Effector memory CD8-positive, alpha-beta T cell (primary cell): ENCODE results near the gene ZNF622.

ENCODE experiments used
- ATAC-seq: fragments of 150-1000 bp; cut with Tn5 transposase; replicated peaks from 2 replicates; pipeline ENCODE4 v1.10.0; 2021; ENCODE audit warnings: mild to moderate bottlenecking, moderate library complexity
- DNase-seq, 3 experiments: peaks; one replicate each; pipeline ENCODE4 v3.0.0; 2021
- H3K27ac Mint-ChIP-seq, 2 donors: one replicate each; pipeline ENCODE4 v1.8.0; 2022; ENCODE audit warnings: mild to moderate bottlenecking in 2 of 2, mixed read lengths in 2 of 2, moderate library complexity in 2 of 2
- H3K27me3 Mint-ChIP-seq, 2 donors: one replicate each; pipeline ENCODE4 v1.8.0; 2022; ENCODE audit warnings: mixed read lengths in 2 of 2
- H3K36me3 Mint-ChIP-seq: one replicate; pipeline ENCODE4 v1.8.0; 2022; ENCODE audit warnings: mild to moderate bottlenecking, moderate library complexity, mixed read lengths; ENCODE audit not compliant: insufficient read depth
- H3K4me1 Mint-ChIP-seq, 2 donors: one replicate each; pipeline ENCODE4 v1.8.0; 2022; ENCODE audit warnings: low read depth in 2 of 2, mixed read lengths in 2 of 2
- H3K4me3 Mint-ChIP-seq, 2 donors: one replicate each; pipeline ENCODE4 v1.8.0; 2022; ENCODE audit warnings: mild to moderate bottlenecking in 2 of 2, mixed read lengths in 2 of 2, moderate library complexity in 2 of 2
- H3K9me3 Mint-ChIP-seq, 2 donors: one replicate each; pipeline ENCODE4 v1.8.0; 2022; ENCODE audit warnings: mixed read lengths in 2 of 2

Gene ZNF622

DNA sequence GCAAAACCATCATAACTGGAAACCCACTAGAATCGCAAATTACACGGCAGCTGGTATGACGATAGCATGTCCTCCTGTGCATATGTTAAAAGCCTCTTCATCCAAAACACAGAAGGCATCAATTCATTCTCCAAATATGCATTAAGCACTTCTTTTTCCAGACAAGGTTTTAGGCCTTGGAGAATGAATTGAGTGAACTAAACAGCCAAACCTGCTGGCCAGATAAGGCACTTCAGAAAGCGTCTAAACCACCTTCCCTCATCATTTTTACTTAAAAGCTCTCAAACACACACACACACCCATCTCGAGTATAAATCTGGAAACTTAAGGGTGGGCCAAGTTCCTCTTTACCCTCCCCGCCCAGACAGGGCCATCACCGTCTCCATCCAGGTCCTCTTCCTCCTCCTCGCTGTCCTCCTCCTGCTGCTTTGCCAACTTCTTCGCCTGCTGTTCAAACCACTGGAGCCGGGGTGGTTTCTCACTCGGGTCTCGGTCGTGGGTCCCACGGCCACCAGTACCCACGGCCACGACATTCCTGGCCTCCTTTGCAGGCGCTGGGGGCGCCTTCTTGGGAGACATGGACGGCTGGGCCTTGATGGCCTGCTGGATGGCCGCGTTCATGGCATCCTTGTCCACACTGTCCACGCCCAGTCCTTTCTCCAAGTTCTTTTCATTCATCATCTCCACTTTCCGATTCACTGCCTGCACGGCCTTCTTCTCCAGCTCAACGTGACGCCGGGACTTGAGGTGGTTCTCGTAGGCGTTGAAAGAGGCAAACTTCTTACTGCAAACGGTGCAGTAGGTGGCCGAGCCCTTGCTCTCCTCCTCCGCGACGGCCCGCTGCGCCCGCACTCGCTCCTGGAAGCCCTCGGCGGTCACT lies 696 bp downstream of the ZNF622 start:
- peak overlapping the region; percentile 96 to 99 for H3K4me3 Mint-ChIP-seq
- peak overlapping the region; percentile 97 for H3K27ac Mint-ChIP-seq
- DNase-seq: peak in 1 of 3 experiments; percentile 3
- no peaks in the 10 kb centered on the region for H3K9me3 Mint-ChIP-seq
- H3K4me1 Mint-ChIP-seq: peaks cover 61 to 81% of the 10 kb centered on the region in 2 donors
- H3K36me3 Mint-ChIP-seq: peaks cover 59% of the 10 kb centered on the region
- ATAC-seq: no peak
- no peaks in the 10 kb centered on the region for H3K27me3 Mint-ChIP-seq

DNA sequence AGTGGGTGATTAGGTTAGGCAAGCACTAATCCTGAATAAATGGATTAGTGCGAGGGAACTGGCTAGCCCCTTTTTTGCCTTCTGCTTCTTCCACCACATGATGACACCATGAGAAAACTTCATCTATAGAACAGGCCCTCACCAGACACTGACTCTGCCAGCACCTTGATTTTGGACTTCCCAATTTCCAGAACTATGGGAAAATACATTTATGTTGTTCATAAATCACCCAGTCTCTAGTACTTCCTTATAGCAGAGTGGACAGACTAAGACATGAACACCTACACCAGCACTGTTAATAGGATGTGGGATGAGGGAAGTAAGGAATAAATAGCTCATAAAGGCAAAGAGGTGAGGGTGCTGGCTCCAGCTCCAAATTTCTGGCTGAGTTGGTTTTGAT lies 1.4 kb downstream of the ZNF622 start:
- Mint-ChIP-seq H3K27ac (peak overlapping the region; percentile 97), H3K36me3 (peaks cover 64% of the 10 kb centered on the region), H3K4me3 (peak overlapping the region; percentile 96 to 99), H3K4me1 (peaks cover 66 to 87% of the 10 kb centered on the region in 2 donors), H3K27me3 (no peaks in the 10 kb centered on the region), H3K9me3 (no peaks in the 10 kb centered on the region)
- ATAC-seq (no peak), DNase-seq (no peak)

DNA sequence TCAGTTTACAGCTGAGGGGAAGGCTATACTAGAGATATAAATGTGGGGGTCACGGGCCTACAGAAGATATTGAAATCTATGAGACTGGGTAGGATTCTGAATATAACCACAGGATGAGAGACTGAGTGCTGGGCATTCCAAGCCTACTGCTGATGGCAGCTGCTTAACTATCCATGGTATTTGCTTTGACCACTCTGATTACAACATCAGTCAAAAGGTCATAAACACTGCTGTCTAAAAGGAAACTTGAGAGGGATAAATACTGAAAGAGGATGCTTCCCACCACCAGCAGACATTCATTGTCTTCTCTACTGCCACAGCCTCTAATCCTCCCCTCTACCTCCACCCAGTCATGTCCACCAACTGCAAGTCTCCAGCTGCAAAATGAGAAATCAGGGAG lies 3.8 kb downstream of the ZNF622 start:
- H3K4me1 Mint-ChIP-seq: peaks cover 65 to 82% of the 10 kb centered on the region in 2 donors
- no peaks in the 10 kb centered on the region for H3K9me3 Mint-ChIP-seq
- peak overlapping the region; percentile 41 to 63 for H3K27ac Mint-ChIP-seq
- ATAC-seq (no peak), DNase-seq (no peak)
- no peaks in the 10 kb centered on the region for H3K27me3 Mint-ChIP-seq
- H3K4me3 Mint-ChIP-seq: peak overlapping the region in 1 of 2 donors; percentile 51
- peaks cover 61% of the 10 kb centered on the region for H3K36me3 Mint-ChIP-seq

DNA sequence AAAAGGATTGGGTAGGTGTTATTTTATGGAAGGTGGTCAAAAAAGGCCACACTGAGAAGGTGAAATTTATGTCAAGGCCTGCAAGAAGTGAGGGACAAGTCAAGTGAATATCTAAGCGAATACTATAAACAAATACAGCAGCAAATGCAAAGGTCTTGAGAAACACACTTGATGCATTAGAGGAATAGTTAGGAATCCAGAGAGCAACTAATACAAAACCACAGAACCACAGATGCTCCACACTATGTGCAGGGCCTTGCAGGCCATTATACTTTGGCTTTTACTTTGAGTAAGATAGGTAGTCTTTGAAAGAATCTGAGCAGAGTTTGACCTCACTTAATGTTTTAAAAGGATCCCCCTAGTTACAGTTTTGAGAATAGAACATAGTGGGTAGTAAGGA lies 4.6 kb downstream of the ZNF622 start:
- Mint-ChIP-seq H3K36me3 (peaks cover 63% of the 10 kb centered on the region), H3K27ac (peak overlapping the region; percentile 41 to 63), H3K4me3 (peak overlapping the region; percentile 51 to 52), H3K27me3 (no peaks in the 10 kb centered on the region), H3K4me1 (peaks cover 65 to 83% of the 10 kb centered on the region in 2 donors), H3K9me3 (no peaks in the 10 kb centered on the region)
- ATAC-seq (no peak), DNase-seq (no peak)

DNA sequence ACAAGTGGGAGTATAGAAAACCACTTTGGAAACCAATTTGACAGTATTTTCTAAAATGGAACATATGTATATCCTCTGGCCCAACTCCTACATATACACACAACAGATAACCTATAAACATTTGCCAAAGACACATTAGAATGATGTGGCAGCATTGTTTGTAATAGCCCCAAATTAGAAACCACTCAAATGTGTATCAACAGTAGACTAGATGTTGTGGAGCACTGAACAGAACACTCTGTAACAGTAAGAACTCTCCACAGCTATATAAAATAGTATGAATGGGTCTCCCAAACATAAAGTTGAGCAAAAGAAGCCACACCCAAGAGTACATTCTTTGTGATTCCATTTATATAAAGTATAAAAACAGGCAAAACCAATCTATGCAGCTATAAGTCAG lies 6.1 kb downstream of the ZNF622 start:
- peak overlapping the region; percentile 41 to 47 for H3K27ac Mint-ChIP-seq
- H3K36me3 Mint-ChIP-seq: peaks cover 66% of the 10 kb centered on the region
- H3K9me3 Mint-ChIP-seq: no peaks in the 10 kb centered on the region
- H3K4me1 Mint-ChIP-seq: peaks cover 54 to 77% of the 10 kb centered on the region in 2 donors
- ATAC-seq: no peak
- no peak for DNase-seq
- H3K4me3 Mint-ChIP-seq: peak overlapping the region in 1 of 2 donors; percentile 41
- H3K27me3 Mint-ChIP-seq: no peaks in the 10 kb centered on the region

DNA sequence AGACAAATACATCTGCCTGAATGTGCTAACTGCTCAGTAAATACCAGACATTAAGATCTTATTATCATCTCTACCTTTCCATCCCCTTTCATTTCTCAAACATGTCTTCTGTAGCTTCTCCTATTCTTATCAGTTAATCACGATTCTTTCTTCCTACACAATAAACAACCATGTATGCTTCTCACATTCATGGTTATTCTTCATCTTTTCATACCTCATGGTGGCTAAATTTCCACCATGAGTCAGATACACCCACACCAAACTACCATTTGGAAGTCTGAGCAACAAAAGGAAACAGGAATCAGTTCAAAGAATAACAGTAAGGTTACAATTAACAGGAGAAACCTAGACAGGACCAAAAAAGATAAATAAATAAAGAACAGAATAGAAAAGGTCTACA lies 7.7 kb downstream of the ZNF622 start:
- H3K9me3 Mint-ChIP-seq: no peaks in the 10 kb centered on the region
- ATAC-seq (no peak), DNase-seq (no peak)
- peak overlapping the region in 1 of 2 donors; percentile 91 for H3K27ac Mint-ChIP-seq
- H3K36me3 Mint-ChIP-seq: peaks cover 69% of the 10 kb centered on the region
- H3K4me1 Mint-ChIP-seq: peaks cover 43 to 62% of the 10 kb centered on the region in 2 donors
- H3K27me3 Mint-ChIP-seq: no peaks in the 10 kb centered on the region
- H3K4me3 Mint-ChIP-seq: no peak overlapping the region

DNA sequence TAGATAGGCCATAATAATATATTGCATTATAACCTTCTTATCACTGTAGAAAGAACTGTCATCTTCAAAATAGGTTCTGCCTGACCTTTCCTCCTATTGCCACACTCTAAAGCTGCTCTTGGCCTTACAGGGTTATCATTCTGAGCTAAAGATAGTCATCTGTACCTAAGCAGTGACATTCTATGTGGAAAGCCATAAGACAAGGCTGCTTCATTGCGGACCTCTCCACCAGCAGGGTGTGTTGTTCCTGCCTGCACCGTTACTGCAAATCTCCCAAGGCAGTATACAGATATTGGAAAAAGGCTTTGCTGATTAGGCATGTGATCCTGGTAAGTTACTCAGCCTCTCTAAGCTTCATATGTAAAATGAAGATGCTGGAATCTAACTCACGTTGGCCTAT lies 8.1 kb downstream of the ZNF622 start:
- Mint-ChIP-seq H3K27me3 (no peaks in the 10 kb centered on the region), H3K36me3 (peaks cover 69% of the 10 kb centered on the region), H3K27ac (peak overlapping the region in 1 of 2 donors; percentile 91), H3K4me3 (no peak overlapping the region), H3K4me1 (peaks cover 43 to 62% of the 10 kb centered on the region in 2 donors), H3K9me3 (no peaks in the 10 kb centered on the region)
- DNase-seq (no peak), ATAC-seq (no peak)

DNA sequence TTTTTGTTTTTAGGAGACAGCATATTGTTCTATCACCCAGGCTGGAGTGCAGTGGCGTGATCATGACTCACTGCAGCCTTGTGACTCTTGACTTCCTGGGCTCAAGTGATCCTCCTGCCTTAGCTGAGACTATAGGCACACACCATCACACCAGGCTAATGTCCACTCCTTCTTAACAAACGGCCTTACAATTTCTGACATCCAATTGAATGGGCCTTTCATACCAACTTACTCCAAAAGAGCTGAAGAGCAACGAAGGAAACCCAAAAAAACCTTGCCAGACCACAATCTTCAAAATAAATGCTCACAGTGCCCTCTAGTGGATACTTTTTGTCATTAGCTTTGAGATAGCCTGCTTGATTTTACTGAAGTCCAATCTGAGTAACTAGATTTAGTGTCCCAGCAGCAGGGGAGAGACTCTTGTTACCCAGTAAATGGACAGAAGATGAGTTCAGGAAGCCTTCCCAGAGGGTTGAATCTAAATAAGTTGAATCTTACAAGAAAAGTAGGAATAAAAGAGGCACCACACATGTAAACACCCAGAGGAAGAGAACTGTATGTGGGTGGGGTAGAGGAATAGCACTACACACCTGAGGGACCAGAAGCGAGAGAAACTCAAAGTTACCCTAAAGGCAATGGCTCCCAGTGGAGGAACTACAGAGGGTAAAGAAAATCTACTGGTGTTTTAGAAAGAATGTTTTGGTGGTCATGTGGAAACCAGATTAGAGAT lies 9.3 kb downstream of the ZNF622 start:
- H3K4me3 Mint-ChIP-seq: peak overlapping the region; percentile 39 to 59
- DNase-seq (peak; percentile 31 to 41 (median 36)), ATAC-seq (peak; percentile 75)

DNA sequence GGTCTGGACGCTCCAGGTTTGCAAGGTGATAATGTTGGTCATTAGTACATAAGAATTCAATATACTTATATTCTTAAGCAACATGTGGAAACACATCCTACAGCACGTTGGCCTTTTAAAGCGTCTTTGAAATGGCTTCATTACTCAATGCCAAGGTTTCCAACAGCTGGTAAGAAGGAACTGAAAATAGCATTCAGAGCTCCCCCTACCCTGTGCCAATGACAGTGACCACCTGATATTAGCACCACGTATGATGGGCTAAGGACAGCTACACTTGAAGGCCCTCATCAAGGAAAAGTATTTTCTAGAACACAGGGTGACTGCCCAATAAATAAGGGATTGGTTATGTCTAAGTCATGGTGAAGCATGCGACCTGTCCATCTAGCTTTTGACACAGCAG lies 9.9 kb downstream of the ZNF622 start:
- DNase-seq: no peak

More for the DNA sequence above, 9.3 kb downstream of the ZNF622 start:
- Mint-ChIP-seq H3K4me1 (peaks cover 32 to 51% of the 10 kb centered on the region in 2 donors), H3K9me3 (no peaks in the 10 kb centered on the region), H3K27me3 (no peaks in the 10 kb centered on the region), H3K27ac (peak overlapping the region; percentile 22 to 91), H3K36me3 (peaks cover 69% of the 10 kb centered on the region)

DNA sequence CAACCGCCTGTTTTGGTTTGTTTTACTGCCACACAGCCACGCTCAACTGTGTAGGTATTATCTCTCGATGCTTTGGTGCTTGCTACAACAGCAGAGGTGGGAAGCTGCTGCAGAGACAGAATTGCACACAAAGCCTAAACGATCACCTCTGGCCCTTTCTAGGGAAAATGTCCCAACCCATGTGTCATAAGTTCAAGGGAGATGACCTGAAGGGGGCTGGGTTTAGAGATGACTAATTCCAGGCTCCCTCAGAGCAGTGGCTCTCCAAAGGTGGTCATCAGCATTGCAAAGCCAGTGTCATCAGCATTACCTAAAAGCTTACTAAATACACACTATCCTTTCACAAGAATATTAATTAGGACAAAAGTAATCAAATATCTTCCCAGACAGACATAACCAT lies 10.9 kb downstream of the ZNF622 start:
- Mint-ChIP-seq H3K4me1 (peaks cover 26 to 35% of the 10 kb centered on the region in 2 donors), H3K27me3 (no peaks in the 10 kb centered on the region), H3K36me3 (peaks cover 73% of the 10 kb centered on the region), H3K9me3 (no peaks in the 10 kb centered on the region), H3K27ac (peak overlapping the region in 1 of 2 donors; percentile 17), H3K4me3 (no peak overlapping the region)
- no peak for ATAC-seq
- no peak for DNase-seq

More for the DNA sequence above, 9.9 kb downstream of the ZNF622 start:
- H3K27me3 Mint-ChIP-seq: no peaks in the 10 kb centered on the region
- peaks cover 26 to 45% of the 10 kb centered on the region in 2 donors for H3K4me1 Mint-ChIP-seq
- ATAC-seq: no peak
- H3K36me3 Mint-ChIP-seq: peaks cover 71% of the 10 kb centered on the region
- H3K4me3 Mint-ChIP-seq: peak overlapping the region; percentile 39 to 59
- no peaks in the 10 kb centered on the region for H3K9me3 Mint-ChIP-seq
- peak overlapping the region; percentile 22 to 91 for H3K27ac Mint-ChIP-seq

DNA sequence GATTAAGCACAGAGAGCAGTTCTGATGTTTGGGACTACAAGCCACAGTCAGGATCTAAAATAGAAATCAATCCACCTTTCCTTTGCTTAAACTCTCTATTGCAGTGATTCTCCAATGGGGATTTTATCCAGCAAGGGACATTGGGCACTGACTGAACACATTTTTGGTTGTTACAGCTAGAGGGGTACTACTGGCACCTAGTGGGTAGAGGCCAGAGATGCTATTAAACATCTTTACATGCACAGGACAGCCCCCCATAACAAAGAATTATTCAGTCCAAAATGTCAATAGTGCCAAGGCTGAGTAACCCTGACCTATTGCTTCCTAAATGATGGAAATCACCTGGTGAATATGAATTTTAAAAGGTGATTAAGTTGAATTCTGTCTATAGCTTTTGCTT lies 12.0 kb downstream of the ZNF622 start:
- DNase-seq (no peak), ATAC-seq (no peak)
- Mint-ChIP-seq H3K27me3 (no peaks in the 10 kb centered on the region), H3K4me1 (peaks cover 18 to 27% of the 10 kb centered on the region in 2 donors), H3K27ac (peak overlapping the region in 1 of 2 donors; percentile 84), H3K9me3 (no peaks in the 10 kb centered on the region), H3K36me3 (peaks cover 80% of the 10 kb centered on the region), H3K4me3 (no peak overlapping the region)

DNA sequence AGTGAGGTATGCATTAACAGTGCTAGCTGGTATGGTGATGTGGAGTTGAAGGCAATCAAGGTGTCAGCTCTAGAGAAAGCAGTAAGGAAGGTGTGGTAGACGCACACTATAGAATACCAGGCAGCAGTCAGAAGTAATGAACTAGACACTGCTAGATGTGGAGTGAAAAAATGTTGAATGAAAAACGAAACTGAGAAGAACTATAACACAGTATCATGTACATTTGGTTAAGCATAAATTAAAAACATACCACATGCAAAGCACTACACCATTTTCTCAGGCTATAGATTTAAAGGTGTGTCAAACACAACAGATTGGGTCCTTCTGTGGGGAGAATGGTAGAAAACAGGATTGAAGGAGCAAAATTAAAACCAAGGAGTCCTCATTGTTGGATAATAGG lies 15.4 kb downstream of the ZNF622 start:
- Mint-ChIP-seq H3K4me3 (no peak overlapping the region), H3K27me3 (no peaks in the 10 kb centered on the region), H3K4me1 (peaks cover 0 to 1% of the 10 kb centered on the region in 2 donors), H3K27ac (no peak overlapping the region), H3K36me3 (peaks cover 76% of the 10 kb centered on the region), H3K9me3 (no peaks in the 10 kb centered on the region)
- DNase-seq (no peak), ATAC-seq (no peak)

DNA sequence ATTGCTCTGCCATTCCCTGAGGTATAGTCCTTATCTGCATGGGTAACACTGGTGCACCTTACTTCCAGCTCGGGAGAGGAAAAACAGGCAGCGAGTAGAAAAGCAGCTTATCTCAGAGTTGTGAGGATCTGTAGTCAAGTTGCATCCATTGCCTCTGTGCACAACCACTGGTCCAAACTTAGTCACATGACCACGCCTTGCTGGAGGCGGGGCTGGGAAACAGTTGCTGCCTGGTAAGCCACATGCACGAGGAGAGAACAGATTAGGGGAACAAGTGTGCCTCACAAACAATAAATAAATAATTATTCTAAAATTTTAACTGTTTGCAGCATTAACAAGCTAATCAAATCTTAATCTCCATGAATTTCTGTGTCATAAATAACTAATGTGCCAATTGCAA lies 18.6 kb downstream of the ZNF622 start:
- no peak overlapping the region for H3K27ac Mint-ChIP-seq
- ATAC-seq (no peak), DNase-seq (no peak)
- H3K9me3 Mint-ChIP-seq: no peaks in the 10 kb centered on the region
- H3K4me3 Mint-ChIP-seq: no peak overlapping the region
- H3K36me3 Mint-ChIP-seq: peaks cover 45% of the 10 kb centered on the region
- H3K27me3 Mint-ChIP-seq: no peaks in the 10 kb centered on the region
- H3K4me1 Mint-ChIP-seq: no peaks in the 10 kb centered on the region
